PFSK-1 (cell line): Measurements from ENCODE around the gene VANGL1.

Experiments
- POLR2AphosphoS5 ChIP-seq: IDR thresholded peaks from 2 replicates; pipeline ENCODE4 v1.6.1; 2012; ENCODE audit warnings: low read depth, mild to moderate bottlenecking, control low read depth, low read length, moderate library complexity
- REST ChIP-seq, 2 experiments: IDR thresholded peaks; 2 replicates each; pipeline versions ENCODE4 v1.6.1 to v1.8.0; 2011 to 2012; ENCODE audit warnings: low read depth in 2 of 2, low read length in 2 of 2, control low read depth in 1 of 2, inconsistent platforms in 1 of 2, mild to moderate bottlenecking in 1 of 2, moderate library complexity in 1 of 2; ENCODE audit not compliant: insufficient read depth in 1 of 2

- TF ChIP-seq POLR2AphosphoS5 (no peak), REST (IDR thresholded peaks at IDR 0.05; ENCODE audit: insufficient read depth in 1 of 2, low read depth in 2 of 2, low read length in 2 of 2) (no peak)
Measured at GRCh38 chr1:115740811-115741210, 99.0 kb downstream of the VANGL1 start.
